ENCODE measurements around the gene CCDC136.

Gene CCDC136

DNA sequence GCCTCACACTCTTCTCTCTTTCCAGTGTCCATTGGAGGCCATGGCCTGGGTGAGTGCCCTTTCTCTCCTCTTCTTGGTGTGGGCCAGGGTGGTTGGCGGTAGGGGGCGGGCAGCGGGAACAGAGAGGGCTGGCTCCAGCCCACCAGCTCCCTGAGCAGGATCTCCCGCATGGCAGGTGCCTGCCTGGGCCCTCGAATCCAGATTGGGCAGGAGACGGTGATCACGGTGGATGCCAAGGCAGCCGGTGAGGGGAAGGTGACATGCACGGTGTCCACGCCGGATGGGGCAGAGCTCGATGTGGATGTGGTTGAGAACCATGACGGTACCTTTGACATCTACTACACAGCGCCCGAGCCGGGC, 57.4 kb downstream of the CCDC136 start:
- H3K36me3 ChIP-seq (ENCODE audit: insufficient read depth, low read length) = no peaks in the 10 kb centered on the region
- no peak overlapping the region for H3K9ac ChIP-seq (ENCODE audit: low read depth, low read length, poor library complexity, severe bottlenecking)

GRCh38 chr7:128849804-128850490, 58.2 kb downstream of the CCDC136 start:
- no peaks in the 10 kb centered on the region for H3F3A ChIP-seq (ENCODE audit: low read depth)
- no peaks in the 10 kb centered on the region for H3K27me3 ChIP-seq (ENCODE audit: insufficient read depth, low read length, poor library complexity, severe bottlenecking)
- no peak overlapping the region for H3K9ac ChIP-seq (ENCODE audit: low read depth, low read length, poor library complexity, severe bottlenecking)
- no peaks in the 10 kb centered on the region for H3K9me2 ChIP-seq (replicated peaks; ENCODE audit: low read depth, low read length)
- TF ChIP-seq EZH2phosphoT487 (IDR thresholded peaks at IDR 0.05; ENCODE audit: borderline replicate concordance) = no peak
- TF ChIP-seq, protein P1, sequence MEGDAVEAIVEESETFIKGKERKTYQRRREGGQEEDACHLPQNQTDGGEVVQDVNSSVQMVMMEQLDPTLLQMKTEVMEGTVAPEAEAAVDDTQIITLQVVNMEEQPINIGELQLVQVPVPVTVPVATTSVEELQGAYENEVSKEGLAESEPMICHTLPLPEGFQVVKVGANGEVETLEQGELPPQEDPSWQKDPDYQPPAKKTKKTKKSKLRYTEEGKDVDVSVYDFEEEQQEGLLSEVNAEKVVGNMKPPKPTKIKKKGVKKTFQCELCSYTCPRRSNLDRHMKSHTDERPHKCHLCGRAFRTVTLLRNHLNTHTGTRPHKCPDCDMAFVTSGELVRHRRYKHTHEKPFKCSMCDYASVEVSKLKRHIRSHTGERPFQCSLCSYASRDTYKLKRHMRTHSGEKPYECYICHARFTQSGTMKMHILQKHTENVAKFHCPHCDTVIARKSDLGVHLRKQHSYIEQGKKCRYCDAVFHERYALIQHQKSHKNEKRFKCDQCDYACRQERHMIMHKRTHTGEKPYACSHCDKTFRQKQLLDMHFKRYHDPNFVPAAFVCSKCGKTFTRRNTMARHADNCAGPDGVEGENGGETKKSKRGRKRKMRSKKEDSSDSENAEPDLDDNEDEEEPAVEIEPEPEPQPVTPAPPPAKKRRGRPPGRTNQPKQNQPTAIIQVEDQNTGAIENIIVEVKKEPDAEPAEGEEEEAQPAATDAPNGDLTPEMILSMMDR (conservative IDR thresholded peaks at IDR 0.05; ENCODE audit: low read length) = no peak
- no peak overlapping the region for H2AFZ ChIP-seq (ENCODE audit: low read length)
- H4K20me1 ChIP-seq (ENCODE audit: insufficient read depth, low read length, poor library complexity, severe bottlenecking) = no peaks in the 10 kb centered on the region
- no peaks in the 10 kb centered on the region for H3K9me3 ChIP-seq (ENCODE audit: insufficient read depth, low read depth, low read length)
- no peak overlapping the region for H3K4me2 ChIP-seq (ENCODE audit: low read depth, low read length, poor library complexity, severe bottlenecking)
- H3K79me2 ChIP-seq (ENCODE audit: insufficient read depth, low read length) = no peaks in the 10 kb centered on the region
- H3K36me3 ChIP-seq (ENCODE audit: insufficient read depth, low read length) = no peaks in the 10 kb centered on the region
- no peaks in the 10 kb centered on the region for H3K4me1 ChIP-seq (ENCODE audit: insufficient read depth, low read length, poor library complexity, severe bottlenecking)
- H3K4me3 ChIP-seq (ENCODE audit: low read length, poor library complexity, severe bottlenecking) = no peak overlapping the region

More for the DNA sequence above, 57.4 kb downstream of the CCDC136 start:
- H3K79me2 ChIP-seq (ENCODE audit: insufficient read depth, low read length) = no peaks in the 10 kb centered on the region
- no peak overlapping the region for H2AFZ ChIP-seq (ENCODE audit: low read length)
- H3K27me3 ChIP-seq (ENCODE audit: insufficient read depth, low read length, poor library complexity, severe bottlenecking) = no peaks in the 10 kb centered on the region
- H3K4me2 ChIP-seq (ENCODE audit: low read depth, low read length, poor library complexity, severe bottlenecking) = no peak overlapping the region
- no peak for TF ChIP-seq EZH2phosphoT487 (IDR thresholded peaks at IDR 0.05; ENCODE audit: borderline replicate concordance)
- TF ChIP-seq, protein P1 (conservative IDR thresholded peaks at IDR 0.05; ENCODE audit: low read length) = no peak
- no peaks in the 10 kb centered on the region for H3K9me2 ChIP-seq (replicated peaks; ENCODE audit: low read depth, low read length)
- H3K9me3 ChIP-seq (ENCODE audit: insufficient read depth, low read depth, low read length) = no peaks in the 10 kb centered on the region
- H3K4me3 ChIP-seq (ENCODE audit: low read length, poor library complexity, severe bottlenecking) = no peak overlapping the region
- H3K4me1 ChIP-seq (ENCODE audit: insufficient read depth, low read length, poor library complexity, severe bottlenecking) = no peaks in the 10 kb centered on the region
- H3F3A ChIP-seq (ENCODE audit: low read depth) = no peaks in the 10 kb centered on the region
- H4K20me1 ChIP-seq (ENCODE audit: insufficient read depth, low read length, poor library complexity, severe bottlenecking) = no peaks in the 10 kb centered on the region

GRCh38 chr7:128852537-128853254, 60.9 kb downstream of the CCDC136 start:
- Histone ChIP-seq H3K27me3 (ENCODE audit: insufficient read depth, low read length, poor library complexity, severe bottlenecking) (no peaks in the 10 kb centered on the region), H3K79me2 (ENCODE audit: insufficient read depth, low read length) (no peaks in the 10 kb centered on the region), H3K9ac (ENCODE audit: low read depth, low read length, poor library complexity, severe bottlenecking) (no peak overlapping the region), H3K36me3 (ENCODE audit: insufficient read depth, low read length) (no peaks in the 10 kb centered on the region), H3K9me2 (replicated peaks; ENCODE audit: low read depth, low read length) (no peaks in the 10 kb centered on the region), H3F3A (ENCODE audit: low read depth) (no peaks in the 10 kb centered on the region), H4K20me1 (ENCODE audit: insufficient read depth, low read length, poor library complexity, severe bottlenecking) (no peaks in the 10 kb centered on the region), H3K4me2 (ENCODE audit: low read depth, low read length, poor library complexity, severe bottlenecking) (no peak overlapping the region), H2AFZ (ENCODE audit: low read length) (no peak overlapping the region), H3K9me3 (ENCODE audit: insufficient read depth, low read depth, low read length) (no peaks in the 10 kb centered on the region), H3K4me1 (ENCODE audit: insufficient read depth, low read length, poor library complexity, severe bottlenecking) (no peaks in the 10 kb centered on the region), H3K4me3 (ENCODE audit: low read length, poor library complexity, severe bottlenecking) (no peak overlapping the region)
- TF ChIP-seq EZH2phosphoT487 (IDR thresholded peaks at IDR 0.05; ENCODE audit: borderline replicate concordance) = no peak
- TF ChIP-seq, protein P1 (conservative IDR thresholded peaks at IDR 0.05; ENCODE audit: low read length) = no peak

Measured in Loucy (cell line).